ENCODE data around the gene C2orf81. TPM values are rescaled to one million over a fixed set of nuclear protein-coding genes. Genes with fewer than 3 reads are reported as not detected.

C2orf81 gene
- total RNA-seq, 2 experiments from 2014 or later = 2.9 to 3.4 TPM

- Histone ChIP-seq H3K36me3 (ENCODE audit: insufficient read depth, low read length) (no peaks in the 10 kb centered on the region), H3K9me3 (ENCODE audit: control insufficient read depth in 1 of 2, insufficient read depth in 1 of 2, low read length in 2 of 2) (peaks cover 0 to 31% of the 10 kb centered on the region in 2 experiments), H3K27me3 (ENCODE audit: control insufficient read depth in 1 of 2, insufficient read depth in 2 of 2, low read length in 2 of 2) (peaks cover 37% of the 10 kb centered on the region in 2 experiments), H3K4me1 (ENCODE audit: insufficient read depth, low read length) (peaks cover 27% of the 10 kb centered on the region), H3K4me3 (ENCODE audit: low read length) (no peak overlapping the region), H3K27ac (ENCODE audit: low read depth in 1 of 2, low read length in 2 of 2) (no peak overlapping the region)
- ATAC-seq (ENCODE audit: poor library complexity) (no peak), DNase-seq (no peak)
- Mint-ChIP-seq H3K27ac (no peak overlapping the region), H3K36me3 (ENCODE audit: low read depth) (no peaks in the 10 kb centered on the region), H3K9me3 (no peaks in the 10 kb centered on the region), H3K4me1 (ENCODE audit: low read depth) (peaks cover 8% of the 10 kb centered on the region), H3K27me3 (peaks cover 47% of the 10 kb centered on the region), H3K4me3 (no peak overlapping the region)
- TF ChIP-seq CTCF (IDR thresholded peaks at IDR 0.05) = no peak
- CTCF ChIA-PET = interaction anchor here (0.9 kb wide), 1 partner anchor 9 kb away, joined by 3 read pairs; no protein-coding TSS in a partner anchor
- POLR2A ChIA-PET = interaction anchor here (0.9 kb wide), 1 partner anchor 18 kb away, joined by 3 read pairs; the partner anchor contains the start of genes C2orf81 and WDR54
- intact Hi-C loops (cut with DNase I, micrococcal nuclease) = no loop called here
Observed at GRCh38 chr2:74439373-74439772, 18.0 kb upstream of the C2orf81 start.

GRCh38 chr2:74438248-74438647, 16.8 kb upstream of the C2orf81 start:
- Mint-ChIP-seq H3K9me3 (no peaks in the 10 kb centered on the region), H3K4me1 (ENCODE audit: low read depth) (peaks cover 8% of the 10 kb centered on the region), H3K36me3 (ENCODE audit: low read depth) (no peaks in the 10 kb centered on the region), H3K27me3 (peaks cover 38% of the 10 kb centered on the region), H3K27ac (no peak overlapping the region), H3K4me3 (no peak overlapping the region)
- POLR2A ChIA-PET = no interaction called here
- no peak for DNase-seq
- intact Hi-C loops (cut with DNase I, micrococcal nuclease) = no loop called here
- H3K4me1 ChIP-seq (ENCODE audit: insufficient read depth, low read length) = peaks cover 27% of the 10 kb centered on the region
- CTCF ChIA-PET = no interaction called here
- TF ChIP-seq CTCF (IDR thresholded peaks at IDR 0.05) = no peak
- no peaks in the 10 kb centered on the region for H3K36me3 ChIP-seq (ENCODE audit: insufficient read depth, low read length)
- ATAC-seq (ENCODE audit: poor library complexity) = no peak
- peaks cover 32 to 37% of the 10 kb centered on the region in 2 experiments for H3K27me3 ChIP-seq (ENCODE audit: control insufficient read depth in 1 of 2, insufficient read depth in 2 of 2, low read length in 2 of 2)
- H3K9me3 ChIP-seq (ENCODE audit: control insufficient read depth in 1 of 2, insufficient read depth in 1 of 2, low read length in 2 of 2) = peaks cover 0 to 31% of the 10 kb centered on the region in 2 experiments
- H3K4me3 ChIP-seq (ENCODE audit: low read length) = no peak overlapping the region
- no peak overlapping the region for H3K27ac ChIP-seq (ENCODE audit: low read depth in 1 of 2, low read length in 2 of 2)

- CTCF ChIA-PET = no interaction called here
- H3K4me1 Mint-ChIP-seq (ENCODE audit: low read depth) = peaks cover 4% of the 10 kb centered on the region
- Histone ChIP-seq H3K27ac (ENCODE audit: low read depth in 1 of 2, low read length in 2 of 2) (no peak overlapping the region), H3K36me3 (ENCODE audit: insufficient read depth, low read length) (no peaks in the 10 kb centered on the region), H3K4me3 (ENCODE audit: low read length) (no peak overlapping the region), H3K4me1 (ENCODE audit: insufficient read depth, low read length) (peaks cover 23% of the 10 kb centered on the region), H3K27me3 (ENCODE audit: control insufficient read depth in 1 of 2, insufficient read depth in 2 of 2, low read length in 2 of 2) (peaks cover 24 to 29% of the 10 kb centered on the region in 2 experiments), H3K9me3 (ENCODE audit: control insufficient read depth in 1 of 2, insufficient read depth in 1 of 2, low read length in 2 of 2) (peaks cover 0 to 26% of the 10 kb centered on the region in 2 experiments)
- POLR2A ChIA-PET = no interaction called here
- no peaks in the 10 kb centered on the region for H3K9me3 Mint-ChIP-seq
- no peak for TF ChIP-seq CTCF (IDR thresholded peaks at IDR 0.05)
- ATAC-seq (ENCODE audit: poor library complexity) (no peak), DNase-seq (no peak)
- intact Hi-C loops (cut with DNase I, micrococcal nuclease) = no loop called here
- H3K27me3 Mint-ChIP-seq = peaks cover 32% of the 10 kb centered on the region
- no peak overlapping the region for H3K27ac Mint-ChIP-seq
- H3K4me3 Mint-ChIP-seq = no peak overlapping the region
- no peaks in the 10 kb centered on the region for H3K36me3 Mint-ChIP-seq (ENCODE audit: low read depth)
Observed at GRCh38 chr2:74436848-74437695, 15.7 kb upstream of the C2orf81 start.
